ENCODE measurements around the gene DNAJC18. TPM values are rescaled to one million over a fixed set of nuclear protein-coding genes. Genes with fewer than 3 reads are reported as not detected.

Gene DNAJC18
- total and polyA plus RNA-seq, 12 donors = 3.4 to 21.1 (median 13.7) TPM

DNA sequence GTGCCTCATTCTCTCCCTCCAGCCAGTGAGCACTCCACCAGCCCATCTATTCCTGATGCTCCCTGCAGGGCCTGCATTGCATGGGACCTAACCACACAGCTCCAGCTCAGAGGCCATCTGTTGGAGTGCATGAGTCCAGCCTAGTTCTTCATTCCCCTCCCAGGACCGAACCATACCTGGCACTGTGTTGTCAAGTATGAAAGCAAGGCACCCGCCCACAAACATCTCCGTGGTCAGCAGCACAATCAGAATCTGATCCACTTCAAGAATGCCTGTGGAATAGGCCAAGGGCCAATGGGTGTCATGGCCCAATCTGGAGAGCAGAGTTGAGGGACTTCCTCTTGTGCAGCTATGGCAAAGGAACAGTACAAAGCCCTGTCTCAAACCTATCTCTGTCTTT lies 62.1 kb downstream of the DNAJC18 start:
- Histone ChIP-seq H3K9me3 (no peaks in the 10 kb centered on the region), H3K27ac (no peak overlapping the region), H3K36me3 (peaks cover 0 to 39% (median 0%) of the 10 kb centered on the region in 9 donors), H3K27me3 (no peaks in the 10 kb centered on the region), H3K4me1 (peaks cover 0 to 20% (median 10%) of the 10 kb centered on the region in 9 donors), H3K4me3 (no peak overlapping the region)
- intact Hi-C loops (cut with DNase I) = no loop called here
- TF ChIP-seq, protein P1, sequence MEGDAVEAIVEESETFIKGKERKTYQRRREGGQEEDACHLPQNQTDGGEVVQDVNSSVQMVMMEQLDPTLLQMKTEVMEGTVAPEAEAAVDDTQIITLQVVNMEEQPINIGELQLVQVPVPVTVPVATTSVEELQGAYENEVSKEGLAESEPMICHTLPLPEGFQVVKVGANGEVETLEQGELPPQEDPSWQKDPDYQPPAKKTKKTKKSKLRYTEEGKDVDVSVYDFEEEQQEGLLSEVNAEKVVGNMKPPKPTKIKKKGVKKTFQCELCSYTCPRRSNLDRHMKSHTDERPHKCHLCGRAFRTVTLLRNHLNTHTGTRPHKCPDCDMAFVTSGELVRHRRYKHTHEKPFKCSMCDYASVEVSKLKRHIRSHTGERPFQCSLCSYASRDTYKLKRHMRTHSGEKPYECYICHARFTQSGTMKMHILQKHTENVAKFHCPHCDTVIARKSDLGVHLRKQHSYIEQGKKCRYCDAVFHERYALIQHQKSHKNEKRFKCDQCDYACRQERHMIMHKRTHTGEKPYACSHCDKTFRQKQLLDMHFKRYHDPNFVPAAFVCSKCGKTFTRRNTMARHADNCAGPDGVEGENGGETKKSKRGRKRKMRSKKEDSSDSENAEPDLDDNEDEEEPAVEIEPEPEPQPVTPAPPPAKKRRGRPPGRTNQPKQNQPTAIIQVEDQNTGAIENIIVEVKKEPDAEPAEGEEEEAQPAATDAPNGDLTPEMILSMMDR (IDR thresholded peaks at IDR 0.05) = no peak
- no peak for ATAC-seq
- WGBS, 2 donors = 91 to 92% methylated on average over 3 of the region's 3 CpGs
- DNase-seq = no peak

DNA sequence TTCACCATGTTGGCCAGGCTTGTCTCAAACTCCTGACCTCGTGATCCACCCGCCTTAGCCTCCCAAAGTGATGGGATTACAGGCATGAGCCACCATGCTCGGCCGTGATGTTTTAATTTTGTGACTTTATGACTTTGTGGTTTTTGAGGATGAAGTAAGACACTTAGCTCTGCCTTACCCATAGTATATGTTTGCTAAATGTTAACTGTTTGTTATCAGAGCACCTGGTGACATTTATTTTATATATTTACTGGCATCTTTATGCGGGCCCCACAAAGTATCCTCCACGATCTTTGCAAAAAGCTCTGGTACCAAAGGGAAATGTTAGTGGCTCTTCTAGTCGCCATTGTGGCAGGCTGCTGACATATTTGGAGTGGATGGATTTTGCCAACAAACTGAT lies 63.0 kb downstream of the DNAJC18 start:
- Histone ChIP-seq H3K27me3 (no peaks in the 10 kb centered on the region), H3K36me3 (peaks cover 0 to 48% (median 0%) of the 10 kb centered on the region in 9 donors), H3K27ac (no peak overlapping the region), H3K9me3 (no peaks in the 10 kb centered on the region), H3K4me3 (no peak overlapping the region), H3K4me1 (peaks cover 0 to 28% (median 11%) of the 10 kb centered on the region in 9 donors)
- DNase-seq = no peak
- intact Hi-C loops (cut with DNase I) = no loop called here
- TF ChIP-seq, protein P1 (IDR thresholded peaks at IDR 0.05) = no peak
- WGBS, 2 donors = 94 to 95% methylated on average over 7 of the region's 7 CpGs
- no peak for ATAC-seq

DNA sequence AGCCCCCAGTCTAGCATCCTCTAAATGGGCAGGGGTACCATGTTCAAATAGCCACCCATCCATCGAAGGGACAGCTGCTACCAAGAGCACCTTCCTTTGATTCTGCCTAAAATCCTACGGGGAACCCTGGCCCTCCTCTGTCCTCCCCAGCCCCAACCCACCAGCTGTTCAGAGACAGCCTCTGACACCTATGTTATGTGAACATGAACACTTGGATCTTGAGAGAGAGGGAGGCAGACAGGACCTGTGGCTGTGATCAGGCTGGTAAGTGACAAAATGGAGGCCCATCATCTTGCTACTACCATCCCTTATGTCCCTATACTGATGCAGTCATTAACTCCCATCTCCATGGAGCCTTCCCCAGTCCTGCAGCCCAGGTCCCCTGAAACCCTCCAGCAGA lies 64.4 kb downstream of the DNAJC18 start:
- TF ChIP-seq, protein P1 (IDR thresholded peaks at IDR 0.05) = no peak
- Histone ChIP-seq H3K9me3 (no peaks in the 10 kb centered on the region), H3K27me3 (no peaks in the 10 kb centered on the region), H3K27ac (no peak overlapping the region), H3K36me3 (peaks cover 0 to 60% (median 0%) of the 10 kb centered on the region in 9 donors), H3K4me1 (peaks cover 0 to 30% (median 11%) of the 10 kb centered on the region in 9 donors), H3K4me3 (no peak overlapping the region)
- ATAC-seq = no peak
- intact Hi-C loops (cut with DNase I) = no loop called here
- 94 to 98% methylated on average over 2 of the region's 2 CpGs for WGBS, 2 donors
- no peak for DNase-seq

DNA sequence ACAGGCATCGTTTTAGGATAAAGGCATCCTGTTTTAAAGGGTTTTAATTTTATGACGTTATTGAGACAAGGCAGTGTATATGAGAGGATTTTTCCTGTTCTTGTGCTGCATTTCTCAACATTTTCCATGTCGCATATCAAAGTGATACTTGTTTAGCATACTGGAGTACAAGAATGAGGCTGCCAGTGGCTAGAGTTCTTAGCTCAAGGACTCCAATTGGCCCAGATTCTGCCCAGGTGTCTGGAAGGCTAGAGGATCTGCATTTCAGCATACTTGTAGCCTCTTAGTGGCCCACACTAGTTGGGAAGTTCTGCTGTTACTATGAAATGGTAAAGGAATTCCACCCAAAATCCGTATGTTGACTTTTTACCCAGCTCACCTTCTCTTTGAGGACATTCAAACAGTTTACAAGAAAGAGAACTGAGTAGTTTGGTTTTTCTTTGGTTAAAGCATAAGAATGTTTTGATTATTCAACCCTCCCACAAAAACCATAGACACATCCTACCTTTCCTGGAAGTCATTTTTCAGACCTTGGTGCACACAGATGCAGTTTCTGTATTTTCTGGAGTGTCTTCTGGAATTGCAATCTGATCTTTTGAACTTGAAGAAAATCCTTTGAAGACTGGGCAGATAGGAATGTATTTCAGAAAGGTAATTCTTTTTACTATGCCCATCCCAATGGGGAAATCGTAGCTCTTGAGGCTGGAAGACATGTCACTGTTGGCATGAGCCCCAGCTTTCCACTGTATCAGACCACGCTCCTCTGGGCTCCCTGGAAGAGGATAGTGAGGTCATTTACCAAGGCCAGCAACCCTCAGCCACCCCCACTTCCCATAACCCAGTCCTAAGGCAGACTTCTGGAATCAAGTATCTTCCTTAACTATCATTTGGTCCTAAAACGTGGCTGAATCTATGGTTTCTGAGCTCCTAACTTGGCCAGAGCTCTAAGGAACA lies 67.6 kb downstream of the DNAJC18 start:
- WGBS, 2 donors = 71 to 73% methylated on average over 7 of the region's 7 CpGs
- no peaks in the 10 kb centered on the region for H3K27me3 ChIP-seq
- peaks cover 0 to 85% (median 11%) of the 10 kb centered on the region in 9 donors for H3K36me3 ChIP-seq
- no peak for DNase-seq
- peak overlapping the region in 8 of 10 donors; percentile 17 to 73 (median 53) for H3K27ac ChIP-seq
- intact Hi-C loops (cut with DNase I) = no loop called here
- H3K9me3 ChIP-seq = no peaks in the 10 kb centered on the region
- TF ChIP-seq, protein P1 (IDR thresholded peaks at IDR 0.05) = no peak
- no peak overlapping the region for H3K4me3 ChIP-seq
- peaks cover 0 to 35% (median 16%) of the 10 kb centered on the region in 9 donors for H3K4me1 ChIP-seq
- peak in 7 of 8 donors; percentile 22 to 78 (median 72) for ATAC-seq
